ENCODE data around the gene NCSTN. TPM values are rescaled to one million over a fixed set of nuclear protein-coding genes. Genes with fewer than 3 reads are reported as not detected.

Gene NCSTN
- total RNA-seq: 10 to 100 TPM; 52.7 to 59.7 TPM

DNA sequence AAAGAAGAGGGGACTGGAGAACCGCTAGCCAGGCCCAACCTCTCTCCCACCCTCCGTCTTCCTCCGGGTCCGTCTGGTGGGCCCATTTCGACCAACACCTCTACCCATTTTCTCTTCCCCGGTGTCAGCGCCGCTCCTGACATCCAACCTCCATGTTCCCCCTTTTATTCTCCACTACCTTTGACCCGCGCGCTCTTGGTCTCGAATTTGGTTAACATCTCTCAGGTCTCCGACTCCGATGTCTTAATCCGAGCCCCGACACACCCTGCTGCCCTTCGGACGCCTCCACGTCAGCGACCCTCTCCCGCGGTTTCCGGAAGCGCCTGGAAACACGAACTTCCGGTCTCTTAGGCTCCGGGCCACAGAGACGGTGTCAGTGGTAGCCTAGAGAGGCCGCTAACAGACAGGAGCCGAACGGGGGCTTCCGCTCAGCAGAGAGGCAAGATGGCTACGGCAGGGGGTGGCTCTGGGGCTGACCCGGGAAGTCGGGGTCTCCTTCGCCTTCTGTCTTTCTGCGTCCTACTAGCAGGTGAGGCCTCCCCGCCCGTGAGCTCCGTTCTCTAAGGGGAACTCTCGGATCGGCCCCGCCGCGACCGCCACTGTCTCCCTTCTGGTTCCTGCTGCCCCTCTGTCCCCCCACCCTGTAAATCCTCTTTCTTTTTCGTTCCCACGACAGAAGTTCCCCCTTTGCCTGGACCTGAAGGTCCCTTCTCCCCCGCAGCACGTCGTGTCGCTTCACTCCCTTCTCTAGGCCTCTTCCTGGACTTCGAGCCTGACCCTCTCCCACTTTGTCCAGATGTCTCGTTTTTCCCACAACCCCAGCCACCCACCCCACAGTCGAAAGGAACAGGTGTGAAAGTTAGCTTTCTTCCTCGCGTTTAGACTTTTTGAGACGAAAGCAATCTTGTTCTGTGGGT is at the start of gene NCSTN, which contains the start of gene COPA:
Gene NCSTN, plus strand, starts transcription at position 431 of the 917 bp plus-strand sequence. Its CDS starts 14 bp downstream, at position 445.
Gene COPA, minus strand, starts transcription at position 298 of the 917 bp plus-strand sequence. Its CDS starts 80 bp downstream, at position 218.
- DNase-seq: peak; percentile 95
- ChIA-PET POLR2A (interaction anchor here (0.6 to 1.3 kb wide), 6 partner anchors 10 to 255 kb away, joined by 3 to 4 read pairs (median 3); partner anchors contain the start of gene PEX19), CTCF (interaction anchor here (0.6 to 4.4 kb wide), 3 partner anchors 9 to 265 kb away, joined by 3 to 23 read pairs (median 7); no protein-coding TSS in a partner anchor)
- Mint-ChIP-seq H3K4me1 (ENCODE audit: low read depth) (peaks cover 58% of the 10 kb centered on the region), H3K4me3 (peak within 1 kb of the TSS; percentile 100), H3K36me3 (ENCODE audit: low read depth) (peaks cover 46% of the 10 kb centered on the region), H3K27ac (peak within 1 kb of the TSS; percentile 100), H3K9me3 (ENCODE audit: insufficient read depth) (no peaks in the 10 kb centered on the region), H3K27me3 (ENCODE audit: low read depth) (no peaks in the 10 kb centered on the region)
- ATAC-seq: peak; percentile 98

DNA sequence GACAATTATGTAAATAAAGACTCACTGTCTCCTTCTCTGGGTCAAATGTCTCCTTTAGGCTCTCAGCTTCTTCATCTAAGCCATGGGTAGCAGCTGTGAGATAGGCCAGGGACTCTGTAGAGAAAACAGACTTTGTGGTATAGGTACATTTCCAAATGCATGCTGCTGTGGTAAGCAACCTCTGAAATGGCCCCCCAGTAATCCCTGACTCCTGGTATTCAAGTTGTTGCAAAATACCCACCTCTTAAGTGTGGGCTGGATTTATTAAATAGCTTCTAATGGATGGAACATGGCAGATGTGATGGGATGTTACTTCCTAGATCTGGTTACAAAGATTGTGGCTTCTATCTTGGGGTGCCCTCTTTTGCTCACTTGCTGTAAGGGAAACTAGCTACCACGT is 47.1 kb upstream of the NCSTN start:
- DNase-seq: no peak
- no peaks in the 10 kb centered on the region for H3K4me1 Mint-ChIP-seq (ENCODE audit: low read depth)
- H3K4me3 Mint-ChIP-seq: no peak overlapping the region
- H3K27ac Mint-ChIP-seq: no peak overlapping the region
- H3K27me3 Mint-ChIP-seq (ENCODE audit: low read depth): no peaks in the 10 kb centered on the region
- POLR2A ChIA-PET: interaction anchor here (1.4 kb wide), 1 partner anchor 11 kb away, joined by 4 read pairs; the partner anchor contains the start of gene PEX19
- CTCF ChIA-PET: interaction anchor here (0.9 to 1.8 kb wide), 3 partner anchors 44 to 103 kb away, joined by 3 to 4 read pairs (median 3); no protein-coding TSS in a partner anchor
- H3K9me3 Mint-ChIP-seq (ENCODE audit: insufficient read depth): no peaks in the 10 kb centered on the region
- peaks cover 74% of the 10 kb centered on the region for H3K36me3 Mint-ChIP-seq (ENCODE audit: low read depth)
- no peak for ATAC-seq

DNA sequence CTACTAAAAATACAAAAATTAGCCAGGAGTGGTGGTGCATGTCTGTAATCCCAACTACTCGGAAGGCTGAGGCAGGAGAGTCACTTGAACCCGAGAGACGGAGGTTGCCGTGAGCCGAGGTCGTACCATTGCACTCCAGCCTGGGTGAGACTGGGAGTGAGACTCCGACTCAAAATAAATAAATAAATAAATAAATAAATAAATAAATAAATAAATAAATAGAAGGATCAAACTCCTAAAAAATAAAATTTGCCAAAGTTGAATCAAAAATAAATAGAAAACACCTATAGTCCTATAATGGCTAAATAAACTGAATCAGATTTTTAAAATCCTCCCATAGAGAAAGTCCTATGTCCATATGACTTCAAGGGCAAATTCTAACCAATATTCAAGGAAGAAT is 43.0 kb upstream of the NCSTN start:
- no peaks in the 10 kb centered on the region for H3K27me3 Mint-ChIP-seq (ENCODE audit: low read depth)
- ATAC-seq (no peak), DNase-seq (no peak)
- H3K36me3 Mint-ChIP-seq (ENCODE audit: low read depth): peaks cover 52% of the 10 kb centered on the region
- no peak overlapping the region for H3K27ac Mint-ChIP-seq
- H3K9me3 Mint-ChIP-seq (ENCODE audit: insufficient read depth): no peaks in the 10 kb centered on the region
- no peaks in the 10 kb centered on the region for H3K4me1 Mint-ChIP-seq (ENCODE audit: low read depth)
- CTCF ChIA-PET: interaction anchor here (1.9 kb wide), 1 partner anchor 8 kb away, joined by 21 read pairs; no protein-coding TSS in a partner anchor
- POLR2A ChIA-PET: interaction anchor here (1.3 kb wide), 1 partner anchor 16 kb away, joined by 3 read pairs; the partner anchor contains the start of gene PEX19
- H3K4me3 Mint-ChIP-seq: no peak overlapping the region

- no peaks in the 10 kb centered on the region for H3K9me3 Mint-ChIP-seq (ENCODE audit: insufficient read depth)
- H3K27ac Mint-ChIP-seq: no peak overlapping the region
- DNase-seq (no peak), ATAC-seq (no peak)
- no peaks in the 10 kb centered on the region for H3K27me3 Mint-ChIP-seq (ENCODE audit: low read depth)
- H3K4me1 Mint-ChIP-seq (ENCODE audit: low read depth): no peaks in the 10 kb centered on the region
- CTCF ChIA-PET: interaction anchor here (1.6 to 2.0 kb wide), 2 partner anchors 16 to 55 kb away, joined by 3 to 14 read pairs; no protein-coding TSS in a partner anchor
- H3K4me3 Mint-ChIP-seq: no peak overlapping the region
- peaks cover 64% of the 10 kb centered on the region for H3K36me3 Mint-ChIP-seq (ENCODE audit: low read depth)
- POLR2A ChIA-PET: no interaction called here
These were observed 35.9 kb upstream of the NCSTN start for GRCh38 chr1:160307118-160307791.

GRCh38 chr1:160308451-160309184 is 34.6 kb upstream of the NCSTN start:
- H3K4me1 Mint-ChIP-seq (ENCODE audit: low read depth): no peaks in the 10 kb centered on the region
- DNase-seq: no peak
- no peaks in the 10 kb centered on the region for H3K9me3 Mint-ChIP-seq (ENCODE audit: insufficient read depth)
- H3K36me3 Mint-ChIP-seq (ENCODE audit: low read depth): peaks cover 65% of the 10 kb centered on the region
- ChIA-PET POLR2A (no interaction called here), CTCF (interaction anchor here (1.6 to 2.0 kb wide), 2 partner anchors 17 to 57 kb away, joined by 3 to 14 read pairs; no protein-coding TSS in a partner anchor)
- H3K4me3 Mint-ChIP-seq: no peak overlapping the region
- ATAC-seq: no peak
- no peak overlapping the region for H3K27ac Mint-ChIP-seq
- H3K27me3 Mint-ChIP-seq (ENCODE audit: low read depth): no peaks in the 10 kb centered on the region

- no peaks in the 10 kb centered on the region for H3K4me1 Mint-ChIP-seq (ENCODE audit: low read depth)
- H3K4me3 Mint-ChIP-seq: no peak overlapping the region
- H3K27ac Mint-ChIP-seq: no peak overlapping the region
- ChIA-PET CTCF (interaction anchor here (2.0 kb wide), 1 partner anchor 18 kb away, joined by 14 read pairs; no protein-coding TSS in a partner anchor), POLR2A (no interaction called here)
- H3K36me3 Mint-ChIP-seq (ENCODE audit: low read depth): peaks cover 68% of the 10 kb centered on the region
- H3K9me3 Mint-ChIP-seq (ENCODE audit: insufficient read depth): no peaks in the 10 kb centered on the region
- DNase-seq: no peak
- no peaks in the 10 kb centered on the region for H3K27me3 Mint-ChIP-seq (ENCODE audit: low read depth)
- ATAC-seq: no peak
These were observed 34.0 kb upstream of the NCSTN start for GRCh38 chr1:160309185-160309557.

DNA sequence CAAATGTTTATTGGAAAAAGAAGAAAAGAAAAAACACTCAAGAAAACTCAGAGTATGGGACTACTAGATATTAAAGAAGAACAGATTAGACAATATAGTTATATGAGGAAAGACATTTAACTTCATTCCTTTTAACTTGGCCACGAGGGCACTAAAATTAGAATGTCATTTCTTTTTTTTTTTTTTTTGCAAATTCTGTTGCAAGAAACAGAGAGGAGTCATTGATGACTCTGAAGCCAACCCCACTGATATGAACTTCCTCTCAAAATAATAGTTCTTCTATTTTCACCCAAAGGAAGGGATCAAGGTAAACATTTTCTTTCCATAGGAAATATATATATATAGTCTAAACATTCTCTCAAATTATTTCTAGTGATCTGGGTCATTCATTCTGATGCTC is 33.6 kb upstream of the NCSTN start:
- no peak overlapping the region for H3K4me3 Mint-ChIP-seq
- ChIA-PET CTCF (no interaction called here), POLR2A (no interaction called here)
- H3K27ac Mint-ChIP-seq: no peak overlapping the region
- no peaks in the 10 kb centered on the region for H3K9me3 Mint-ChIP-seq (ENCODE audit: insufficient read depth)
- H3K36me3 Mint-ChIP-seq (ENCODE audit: low read depth): peaks cover 69% of the 10 kb centered on the region
- no peaks in the 10 kb centered on the region for H3K4me1 Mint-ChIP-seq (ENCODE audit: low read depth)
- no peaks in the 10 kb centered on the region for H3K27me3 Mint-ChIP-seq (ENCODE audit: low read depth)
- no peak for DNase-seq
- no peak for ATAC-seq

DNA sequence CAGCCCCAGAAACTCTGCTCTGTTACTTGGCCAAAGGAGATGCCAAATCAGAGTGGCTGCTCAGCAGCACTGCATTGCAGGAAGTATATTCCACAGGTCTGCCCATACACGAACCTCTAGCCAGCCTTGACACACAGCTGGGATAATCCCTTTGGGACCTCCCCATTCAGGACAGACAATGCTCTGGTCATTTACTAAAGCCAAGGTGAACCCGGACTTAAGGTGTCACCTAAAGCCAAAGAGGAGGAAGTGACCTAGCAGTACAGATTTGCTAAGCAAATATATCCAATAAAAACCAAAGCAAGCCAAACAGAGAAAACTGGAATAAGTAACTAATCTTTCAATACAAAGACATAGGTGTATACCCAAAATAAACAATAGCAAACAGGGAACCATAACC is 27.8 kb upstream of the NCSTN start:
- DNase-seq (no peak), ATAC-seq (no peak)
- Mint-ChIP-seq H3K9me3 (ENCODE audit: insufficient read depth) (no peaks in the 10 kb centered on the region), H3K4me3 (no peak overlapping the region), H3K36me3 (ENCODE audit: low read depth) (peaks cover 77% of the 10 kb centered on the region), H3K27ac (peak overlapping the region; percentile 21), H3K27me3 (ENCODE audit: low read depth) (no peaks in the 10 kb centered on the region), H3K4me1 (ENCODE audit: low read depth) (no peaks in the 10 kb centered on the region)
- CTCF ChIA-PET: interaction anchor here (2.1 kb wide), 1 partner anchor 24 kb away, joined by 13 read pairs; no protein-coding TSS in a partner anchor
- POLR2A ChIA-PET: interaction anchor here (0.6 kb wide), 1 partner anchor 368 kb away, joined by 4 read pairs; no protein-coding TSS in a partner anchor

GRCh38 chr1:160322831-160323230 is 20.4 kb upstream of the NCSTN start:
- Mint-ChIP-seq H3K4me3 (no peak overlapping the region), H3K27me3 (ENCODE audit: low read depth) (no peaks in the 10 kb centered on the region), H3K36me3 (ENCODE audit: low read depth) (peaks cover 72% of the 10 kb centered on the region), H3K9me3 (ENCODE audit: insufficient read depth) (no peaks in the 10 kb centered on the region), H3K4me1 (ENCODE audit: low read depth) (no peaks in the 10 kb centered on the region), H3K27ac (no peak overlapping the region)
- CTCF ChIA-PET: interaction anchor here (1.9 to 2.2 kb wide), 2 partner anchors 31 to 70 kb away, joined by 6 to 7 read pairs; no protein-coding TSS in a partner anchor
- DNase-seq: no peak
- POLR2A ChIA-PET: no interaction called here
- no peak for ATAC-seq

DNA sequence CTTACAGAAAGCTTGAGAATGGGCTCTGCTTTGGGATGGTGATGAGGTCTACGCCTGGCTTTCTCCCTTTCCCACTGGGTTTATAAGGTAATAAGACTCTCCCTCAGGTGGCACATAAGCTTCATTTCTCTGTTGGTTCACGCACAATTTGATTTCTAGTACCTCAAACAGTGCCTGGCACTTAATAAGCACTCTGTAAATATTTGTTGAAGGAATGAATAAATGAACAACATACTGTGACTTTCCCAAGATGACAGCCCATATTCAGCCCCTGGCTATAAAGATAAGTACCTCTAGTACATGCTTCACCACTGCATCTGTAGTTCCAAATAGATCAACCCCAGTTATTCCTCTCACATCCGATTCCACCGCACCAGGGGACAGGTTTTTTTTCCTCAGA is 17.9 kb upstream of the NCSTN start:
- H3K4me1 Mint-ChIP-seq (ENCODE audit: low read depth): no peaks in the 10 kb centered on the region
- H3K27ac Mint-ChIP-seq: no peak overlapping the region
- no peaks in the 10 kb centered on the region for H3K9me3 Mint-ChIP-seq (ENCODE audit: insufficient read depth)
- CTCF ChIA-PET: interaction anchor here (1.3 kb wide), 1 partner anchor 34 kb away, joined by 6 read pairs; no protein-coding TSS in a partner anchor
- no peak overlapping the region for H3K4me3 Mint-ChIP-seq
- H3K36me3 Mint-ChIP-seq (ENCODE audit: low read depth): peaks cover 75% of the 10 kb centered on the region
- ATAC-seq (no peak), DNase-seq (no peak)
- H3K27me3 Mint-ChIP-seq (ENCODE audit: low read depth): no peaks in the 10 kb centered on the region
- POLR2A ChIA-PET: interaction anchor here (0.6 kb wide), 1 partner anchor 99 kb away, joined by 3 read pairs; no protein-coding TSS in a partner anchor

DNA sequence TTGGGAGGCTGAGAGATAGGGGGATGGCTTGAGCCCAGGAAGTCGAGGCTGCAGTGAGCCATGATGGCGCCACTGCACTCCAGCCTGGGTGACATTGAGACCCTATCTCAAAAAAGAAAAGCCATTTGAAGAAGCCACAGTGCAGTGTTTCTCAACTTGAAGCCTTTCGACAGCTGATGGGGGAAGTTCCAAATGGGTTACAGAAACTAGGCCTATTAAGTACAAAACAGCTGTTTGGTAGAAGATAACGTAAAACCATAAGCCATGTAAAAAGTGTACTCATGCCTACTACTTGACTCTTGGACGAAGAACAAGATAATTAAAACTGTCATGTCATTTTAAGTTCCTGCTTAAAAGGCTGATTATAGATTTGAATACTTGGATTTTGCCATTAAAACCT is 16.8 kb upstream of the NCSTN start:
- no peak for DNase-seq
- Mint-ChIP-seq H3K9me3 (ENCODE audit: insufficient read depth) (no peaks in the 10 kb centered on the region), H3K27ac (no peak overlapping the region), H3K4me3 (no peak overlapping the region), H3K36me3 (ENCODE audit: low read depth) (peaks cover 72% of the 10 kb centered on the region), H3K27me3 (ENCODE audit: low read depth) (no peaks in the 10 kb centered on the region), H3K4me1 (ENCODE audit: low read depth) (no peaks in the 10 kb centered on the region)
- ChIA-PET CTCF (interaction anchor here (1.5 kb wide), 1 partner anchor 35 kb away, joined by 7 read pairs; no protein-coding TSS in a partner anchor), POLR2A (no interaction called here)
- ATAC-seq: no peak
